GM21367 (cell line): ENCODE results near the gene C6orf120.
A peak's percentile ranks its signal among the peaks of the same experiment; 100 is the strongest.

Source experiments
- ATAC-seq: cut with Tn5 transposase; IDR thresholded peaks from one replicate; pipeline ENCODE4 v1.9.1; 2021; ENCODE audit not compliant: unreplicated experiment

Gene C6orf120

DNA sequence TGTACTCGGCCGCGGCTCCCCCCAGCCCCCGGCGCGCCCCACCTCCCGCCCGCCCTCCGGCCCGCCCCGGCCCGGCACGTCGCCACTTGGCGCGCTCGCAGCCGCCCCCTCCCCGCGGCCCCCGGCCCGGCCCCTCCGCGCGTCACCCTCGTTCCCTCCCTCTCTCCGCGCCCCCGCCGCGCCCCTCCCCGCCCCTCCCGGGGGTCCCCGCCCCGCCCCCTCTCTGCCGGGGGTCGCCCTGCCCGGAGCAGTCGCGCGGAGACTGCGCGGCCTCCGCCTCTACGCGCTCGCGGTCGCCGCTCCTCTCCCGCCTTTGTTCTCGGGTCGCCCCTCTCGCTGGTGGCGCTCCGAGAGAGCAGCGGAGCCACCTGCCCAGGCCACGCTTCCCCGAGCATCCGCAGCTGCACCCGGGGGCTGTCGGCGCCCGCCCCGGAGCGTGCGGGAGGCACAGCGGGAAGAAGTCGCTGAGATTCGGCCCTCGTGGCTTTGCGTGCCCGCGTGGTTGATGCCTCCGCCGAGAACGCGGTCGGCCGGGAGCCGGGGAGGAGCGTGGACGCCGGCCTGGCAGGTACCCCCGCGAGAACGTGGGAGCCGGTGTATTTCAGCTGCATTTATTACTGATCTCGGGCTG lies 22.7 kb downstream of the C6orf120 start, which contains the start of gene PHF10:
PHF10 (minus strand) TSS at position 7 of the 631 bp plus-strand sequence. CDS start 569 bp downstream, outside the sequence.
- peak; percentile 37 for ATAC-seq

- ATAC-seq, result peak; percentile 4
Measured at GRCh38 chr6:169725125-169726048, 23.5 kb downstream of the C6orf120 start.

DNA sequence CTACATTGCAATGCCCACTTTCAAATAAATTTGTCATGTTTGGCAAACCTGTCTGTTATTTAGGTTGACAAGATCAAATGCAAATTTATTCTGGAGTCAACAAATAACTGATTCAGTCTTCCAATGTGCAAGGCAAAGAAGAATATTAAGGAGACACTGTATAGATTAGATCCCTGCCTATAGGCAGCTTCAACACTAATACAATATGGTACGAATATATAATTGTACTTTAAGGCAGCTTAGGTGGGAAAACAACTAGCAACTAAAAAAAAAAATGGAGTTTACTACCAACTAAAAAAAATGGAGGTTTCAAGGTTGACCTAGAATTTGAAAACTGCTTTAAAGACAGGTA lies 24.1 kb downstream of the C6orf120 start:
- ATAC-seq, result no peak

- no peak for ATAC-seq
Measured at GRCh38 chr6:169726963-169727362, 25.0 kb downstream of the C6orf120 start.

DNA sequence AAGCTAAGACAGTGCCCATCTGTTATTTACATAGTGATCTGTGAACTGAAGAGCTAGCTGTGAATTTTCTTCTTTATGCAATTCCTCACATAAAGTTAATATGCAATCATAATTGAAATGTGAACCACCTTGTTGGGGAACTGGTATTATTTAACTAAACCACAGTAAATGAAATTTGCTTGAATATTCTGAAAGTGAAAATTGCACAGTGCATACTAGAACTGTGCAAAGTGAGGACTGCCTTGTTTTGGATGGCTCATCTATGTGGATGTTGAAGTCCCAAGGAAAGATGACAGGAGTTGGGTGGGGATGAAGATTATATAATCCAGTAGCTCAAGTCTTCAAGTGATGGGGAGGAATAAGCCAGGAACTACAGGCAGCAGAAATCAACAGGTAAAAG lies 28.0 kb downstream of the C6orf120 start:
- ATAC-seq, result no peak

- ATAC-seq, result no peak
Measured at GRCh38 chr6:169738204-169738975, 36.5 kb downstream of the C6orf120 start.

GRCh38 chr6:169738976-169739529 lies 37.1 kb downstream of the C6orf120 start:
- ATAC-seq, result no peak

DNA sequence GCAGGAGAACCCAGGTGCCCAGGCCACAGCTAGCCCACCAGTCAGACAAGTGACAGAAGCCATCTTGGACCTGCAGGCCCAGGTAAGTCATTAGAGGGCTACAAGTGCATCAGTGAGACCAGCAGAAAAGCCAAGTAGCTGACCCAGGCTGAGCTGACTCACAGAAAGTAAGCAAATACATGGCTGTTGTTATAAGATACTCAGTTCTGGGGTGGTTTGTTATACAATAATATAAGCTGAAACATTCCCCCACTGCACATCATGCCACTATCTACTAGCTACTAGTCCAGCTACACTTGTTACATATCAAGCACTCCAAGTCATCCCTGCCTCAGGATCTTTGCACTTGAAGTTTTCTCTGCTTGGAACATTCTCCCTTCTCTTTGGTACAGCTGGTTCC lies 39.4 kb downstream of the C6orf120 start:
- ATAC-seq, result no peak

- ATAC-seq, result no peak
Measured at GRCh38 chr6:169745405-169745804, 43.5 kb downstream of the C6orf120 start.

GRCh38 chr6:169746556-169746955 lies 44.6 kb downstream of the C6orf120 start:
- no peak for ATAC-seq

GRCh38 chr6:169751242-169752073 lies 49.5 kb downstream of the C6orf120 start, which contains the start of the genes DYNLT2 and ERMARD:
Gene DYNLT2 (minus strand): TSS chr6:169751572. CDS start chr6:169751458, 114 bp downstream.
Gene ERMARD (plus strand): TSS chr6:169751622. CDS start chr6:169751658, 36 bp downstream.
- peak; percentile 88 for ATAC-seq

DNA sequence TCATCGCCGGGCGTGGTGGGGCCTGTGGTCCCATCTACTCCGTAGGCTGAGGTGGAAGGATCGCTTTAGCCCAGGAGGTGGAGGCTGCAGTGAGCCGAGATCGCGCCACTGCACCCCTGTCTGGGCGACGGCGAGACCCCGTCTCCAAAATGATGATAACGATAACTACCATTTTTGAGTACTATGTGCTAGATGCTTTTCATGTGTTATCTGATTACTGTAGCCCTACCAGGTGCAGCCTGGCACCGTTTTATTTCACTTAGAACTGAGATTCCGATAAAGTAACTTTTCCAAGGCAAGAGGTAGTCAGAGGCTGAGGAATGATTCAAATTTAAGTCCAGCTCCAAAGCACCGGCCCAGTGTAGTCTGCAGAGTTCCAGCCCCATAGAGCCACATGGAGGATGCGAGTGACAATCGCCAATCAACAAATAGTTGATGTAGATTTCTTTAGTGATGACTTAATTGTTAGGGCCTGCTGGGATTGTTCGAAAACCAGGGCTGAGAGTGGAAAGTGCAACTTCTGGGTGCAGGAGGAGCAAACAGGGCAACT lies 50.2 kb downstream of the C6orf120 start:
- ATAC-seq, result no peak
